KG1 (cell line): ENCODE measurements around the gene ACTN1.

ENCODE experiments used
- DNase-seq: peaks from one replicate; lab custom pipeline; 2025; lab: John Stamatoyannopoulos, UW

Gene ACTN1

DNA sequence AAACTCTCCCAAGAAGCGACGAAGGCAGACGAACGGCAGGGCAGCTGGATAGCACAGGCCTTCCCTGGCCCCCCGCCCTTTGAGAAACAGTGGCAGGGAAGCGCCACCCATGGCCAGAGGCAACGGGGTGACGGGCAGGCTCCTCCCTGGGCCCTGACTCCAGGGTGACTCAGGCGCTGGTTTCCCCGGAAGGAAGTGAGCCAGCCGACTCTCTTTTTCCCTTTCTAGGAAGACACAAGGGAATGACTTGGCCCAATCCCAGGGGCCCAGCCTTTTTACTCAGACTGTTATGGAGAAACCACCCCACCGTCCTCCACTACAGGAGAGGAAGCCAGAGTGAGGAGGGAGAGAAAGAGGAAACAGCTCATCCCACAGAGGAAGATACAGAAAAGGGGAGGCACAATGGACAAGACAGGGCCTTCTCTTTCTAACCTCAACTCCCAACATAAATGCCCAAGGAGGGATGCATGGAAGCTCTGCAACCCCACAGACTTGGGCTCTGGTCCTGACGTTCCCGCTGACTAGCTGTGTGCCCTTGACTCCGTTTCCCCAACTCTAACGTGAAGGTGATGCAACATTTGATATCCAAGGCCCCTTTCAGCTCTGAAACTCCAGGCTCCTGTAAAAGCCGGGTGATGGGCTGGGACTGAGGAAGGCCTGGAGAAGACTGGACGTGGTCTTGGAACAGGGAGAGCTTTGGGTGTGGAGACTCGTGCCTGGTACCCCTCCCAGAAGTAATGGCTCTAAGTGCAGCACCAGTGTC is 27.9 kb downstream of the ACTN1 start:
- no peak for DNase-seq

- no peak for DNase-seq
Measured at GRCh38 chr14:68950111-68950510, 29.0 kb downstream of the ACTN1 start.

DNA sequence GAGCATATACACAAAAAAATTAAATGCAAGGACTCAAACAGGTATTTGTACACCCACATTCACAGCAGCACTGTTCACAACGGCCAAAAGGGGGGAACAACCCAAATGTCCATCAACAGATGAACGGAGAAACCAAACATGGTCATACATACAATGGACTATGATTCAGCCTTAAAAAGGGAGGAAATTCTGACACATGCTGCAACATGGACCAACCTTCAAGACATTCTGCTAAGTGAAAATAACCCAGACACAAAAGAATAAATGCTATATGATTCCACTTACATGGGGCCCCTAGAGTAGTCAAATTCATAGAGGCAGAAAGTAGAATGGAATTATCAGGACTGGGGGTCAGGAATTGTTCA is 29.5 kb downstream of the ACTN1 start:
- DNase-seq = no peak

DNA sequence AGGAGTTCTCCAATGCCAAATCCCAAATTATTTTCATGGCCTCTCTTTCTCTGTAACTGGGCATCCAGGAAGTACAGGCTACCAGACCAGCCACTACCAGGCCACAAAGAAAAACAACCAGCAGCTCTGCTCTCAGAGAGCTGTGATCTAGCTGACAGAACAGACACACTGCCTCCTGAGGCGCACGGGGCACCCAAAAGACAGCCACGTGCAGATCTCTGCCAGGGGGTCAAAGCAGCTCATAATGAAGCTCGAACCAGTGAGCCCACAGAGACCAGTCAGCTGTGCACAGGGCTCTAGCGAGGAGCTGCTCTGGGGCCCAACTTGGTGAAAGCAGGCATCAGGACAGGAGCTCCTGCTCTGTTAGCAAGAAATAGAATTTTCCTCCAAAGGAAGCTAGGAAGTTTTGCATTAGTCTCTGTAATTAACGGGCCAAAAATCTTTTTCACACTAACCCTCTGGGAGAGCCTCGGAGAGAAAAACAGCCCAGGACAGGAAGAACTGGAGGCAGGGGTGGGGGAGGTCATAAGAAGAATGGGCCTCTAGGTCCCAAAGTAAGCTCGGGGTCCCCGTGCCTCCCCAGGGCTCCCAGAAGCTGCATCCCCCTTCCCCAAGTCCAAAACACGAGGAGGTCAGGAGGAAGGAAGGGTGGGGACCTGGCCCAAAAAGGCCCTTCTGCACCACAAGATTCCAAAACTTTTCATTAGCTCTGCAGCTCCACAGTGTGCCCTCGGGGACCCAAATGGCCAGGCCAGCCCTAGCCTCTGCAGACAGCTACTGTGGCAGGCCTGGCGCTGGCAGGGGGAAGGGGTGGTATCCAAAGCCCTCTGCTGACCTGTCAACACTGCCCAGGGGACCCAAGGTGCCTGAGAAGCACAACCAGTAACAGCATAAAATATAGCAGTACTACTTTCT is 30.2 kb downstream of the ACTN1 start:
- no peak for DNase-seq

DNA sequence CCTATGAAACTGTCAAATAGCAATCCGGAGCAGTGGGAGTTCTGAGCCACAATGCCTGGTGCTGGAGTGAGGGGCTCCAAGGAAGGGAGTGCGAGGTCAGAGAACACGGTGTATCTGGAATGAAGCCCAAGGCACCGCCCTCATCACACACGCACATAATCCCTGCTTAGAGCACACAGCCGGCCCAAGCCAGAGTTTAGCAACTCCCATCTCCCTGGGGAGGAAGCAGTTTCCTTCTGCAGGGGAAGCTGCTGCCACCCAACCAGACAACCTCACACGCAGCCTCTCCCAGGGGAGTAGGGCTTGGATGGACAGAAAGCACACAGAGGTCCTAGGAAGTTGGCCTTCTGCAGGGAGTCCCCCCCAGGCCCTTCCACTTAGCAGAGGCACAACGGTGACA is 31.3 kb downstream of the ACTN1 start:
- no peak for DNase-seq

DNA sequence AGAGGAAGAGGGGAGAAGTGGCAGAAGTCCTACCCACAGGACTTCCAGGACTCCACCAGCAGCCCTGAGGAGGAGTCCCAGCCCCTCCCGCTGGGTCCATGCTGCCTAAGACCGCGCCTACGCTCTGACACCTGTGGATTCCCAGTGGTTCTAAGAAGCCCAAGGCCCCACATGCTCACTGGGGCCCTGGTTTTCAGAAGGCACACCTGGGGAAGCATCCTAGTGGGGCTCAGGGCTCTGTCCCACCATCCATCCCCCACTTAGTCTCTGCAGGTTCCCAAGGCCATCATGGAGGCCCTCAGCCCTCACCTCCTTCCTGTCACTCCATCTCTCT is 32.6 kb downstream of the ACTN1 start:
- no peak for DNase-seq

GRCh38 chr14:68945585-68946488 is 33.3 kb downstream of the ACTN1 start:
- no peak for DNase-seq

DNA sequence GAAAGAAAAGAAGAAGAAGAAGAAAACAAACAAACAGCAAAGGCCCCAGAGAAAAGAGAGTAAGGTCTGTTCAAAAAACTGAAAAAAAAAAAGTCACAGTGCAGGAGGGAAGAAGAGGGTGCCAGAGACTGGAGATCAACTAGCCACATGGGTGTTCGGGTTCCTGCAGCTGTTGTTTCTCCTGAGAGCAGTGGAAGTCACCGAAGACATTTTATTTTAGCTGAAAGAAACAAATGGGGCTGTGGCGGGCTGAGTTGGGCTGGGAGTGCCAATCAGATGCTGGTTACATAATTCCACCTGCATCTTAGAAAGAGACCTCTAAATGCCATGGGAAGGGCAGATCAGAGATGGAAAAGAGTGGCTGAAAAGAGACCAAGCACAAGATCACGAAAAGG is 33.9 kb downstream of the ACTN1 start:
- DNase-seq = no peak

DNA sequence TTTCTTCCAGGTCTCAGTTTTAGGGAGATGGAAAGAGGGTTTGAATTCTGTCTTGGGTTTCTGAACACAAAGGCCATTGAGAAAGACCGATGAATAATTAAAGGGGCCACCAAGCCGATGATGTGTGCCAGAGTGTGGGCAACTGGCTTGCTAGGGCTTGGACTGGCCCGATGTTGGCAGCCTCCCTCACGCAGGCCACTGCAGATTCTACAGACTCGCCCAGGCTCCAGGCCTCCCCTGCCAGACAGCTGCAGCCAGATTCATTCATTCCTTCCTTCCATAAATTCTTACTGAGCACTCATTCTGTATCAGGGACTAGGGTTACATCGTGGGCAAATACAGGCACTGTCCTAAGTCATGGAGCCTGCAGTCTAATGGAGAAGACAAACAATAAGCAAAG is 34.9 kb downstream of the ACTN1 start:
- DNase-seq = no peak

DNA sequence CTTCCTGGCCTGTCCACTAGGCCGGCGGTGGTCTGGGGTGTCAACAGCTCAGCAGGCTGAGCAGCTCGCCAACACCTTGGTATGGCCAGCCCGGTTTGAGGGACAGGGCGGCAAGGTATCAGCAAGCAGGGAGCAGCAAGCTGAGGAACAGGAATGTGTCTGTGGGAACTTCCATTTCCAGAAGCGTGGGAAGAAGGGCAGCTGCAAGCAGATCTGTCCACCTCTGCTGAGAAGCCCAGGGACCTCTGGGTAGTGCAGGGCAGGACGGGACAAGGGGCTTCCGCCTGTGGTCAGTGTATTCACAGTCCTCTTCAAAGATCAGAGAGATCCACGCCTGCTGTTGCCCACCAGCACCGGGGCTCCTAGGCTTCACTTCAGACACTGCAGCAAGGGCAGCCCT is 36.0 kb downstream of the ACTN1 start:
- no peak for DNase-seq

- no peak for DNase-seq
Measured at GRCh38 chr14:68942296-68943035, 36.6 kb downstream of the ACTN1 start.

GRCh38 chr14:68941820-68942219 is 37.3 kb downstream of the ACTN1 start:
- no peak for DNase-seq

DNA sequence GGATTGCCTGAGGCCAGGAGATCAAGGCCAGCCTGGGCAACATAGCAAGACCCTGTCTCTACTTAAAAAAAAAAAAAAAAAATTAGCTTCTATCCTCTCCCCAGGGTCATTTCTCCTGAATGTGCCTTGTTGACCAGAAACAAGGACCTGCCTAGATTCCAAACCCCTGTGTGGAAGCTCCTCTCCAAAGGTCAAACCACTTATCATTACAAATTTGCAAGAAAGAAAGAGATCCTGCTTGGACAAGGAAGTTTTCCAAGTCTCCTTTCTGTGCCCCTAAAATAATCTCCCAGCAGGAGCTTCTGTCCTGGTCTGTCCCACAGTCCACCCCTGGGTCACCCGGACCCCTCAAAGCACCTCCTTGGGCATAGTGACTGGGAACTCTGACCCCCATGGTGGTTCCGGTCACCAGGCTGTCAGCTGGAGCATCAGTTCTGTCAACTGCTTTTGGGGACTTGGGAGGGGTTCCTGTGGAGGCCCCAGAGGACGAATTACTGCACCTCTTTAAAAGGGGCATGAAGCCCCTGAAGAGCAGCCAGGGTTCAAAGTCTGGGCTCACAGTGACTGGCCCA is 38.4 kb downstream of the ACTN1 start:
- DNase-seq = no peak

GRCh38 chr14:68939893-68940613 is 39.0 kb downstream of the ACTN1 start:
- DNase-seq = no peak

DNA sequence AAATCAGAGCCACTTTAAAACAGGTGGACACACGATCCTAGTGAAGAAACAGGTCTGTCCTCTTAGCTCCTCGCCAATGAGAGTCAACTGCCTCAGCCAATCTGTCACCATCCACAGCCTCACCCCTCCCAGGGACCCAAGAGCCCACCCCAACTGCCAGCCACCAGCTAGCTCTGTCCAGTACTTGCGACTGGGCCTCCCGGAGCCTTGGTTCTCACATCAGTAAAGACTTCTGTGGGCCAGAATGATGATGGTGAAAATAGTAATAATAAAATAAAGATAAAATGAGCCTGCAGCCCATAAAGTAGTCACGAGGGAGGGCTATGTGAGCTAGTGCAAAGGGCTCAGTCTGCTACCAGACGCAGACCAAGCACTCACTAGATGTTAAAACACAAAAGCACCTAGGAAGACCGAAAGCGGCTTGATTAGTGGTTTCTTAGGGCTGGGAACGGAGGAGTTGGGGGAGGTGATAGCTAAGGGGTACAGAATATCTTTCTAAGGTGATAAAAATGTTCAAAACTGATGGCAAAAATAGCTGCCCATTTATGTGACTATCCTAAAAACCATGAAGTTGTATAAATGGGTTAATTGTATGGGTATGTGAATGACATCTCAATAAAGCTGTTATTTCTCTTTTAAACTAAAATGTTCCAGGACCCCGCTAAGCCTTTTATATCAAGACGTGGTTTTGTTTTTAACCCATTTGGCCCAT is 39.8 kb downstream of the ACTN1 start:
- DNase-seq = no peak

DNA sequence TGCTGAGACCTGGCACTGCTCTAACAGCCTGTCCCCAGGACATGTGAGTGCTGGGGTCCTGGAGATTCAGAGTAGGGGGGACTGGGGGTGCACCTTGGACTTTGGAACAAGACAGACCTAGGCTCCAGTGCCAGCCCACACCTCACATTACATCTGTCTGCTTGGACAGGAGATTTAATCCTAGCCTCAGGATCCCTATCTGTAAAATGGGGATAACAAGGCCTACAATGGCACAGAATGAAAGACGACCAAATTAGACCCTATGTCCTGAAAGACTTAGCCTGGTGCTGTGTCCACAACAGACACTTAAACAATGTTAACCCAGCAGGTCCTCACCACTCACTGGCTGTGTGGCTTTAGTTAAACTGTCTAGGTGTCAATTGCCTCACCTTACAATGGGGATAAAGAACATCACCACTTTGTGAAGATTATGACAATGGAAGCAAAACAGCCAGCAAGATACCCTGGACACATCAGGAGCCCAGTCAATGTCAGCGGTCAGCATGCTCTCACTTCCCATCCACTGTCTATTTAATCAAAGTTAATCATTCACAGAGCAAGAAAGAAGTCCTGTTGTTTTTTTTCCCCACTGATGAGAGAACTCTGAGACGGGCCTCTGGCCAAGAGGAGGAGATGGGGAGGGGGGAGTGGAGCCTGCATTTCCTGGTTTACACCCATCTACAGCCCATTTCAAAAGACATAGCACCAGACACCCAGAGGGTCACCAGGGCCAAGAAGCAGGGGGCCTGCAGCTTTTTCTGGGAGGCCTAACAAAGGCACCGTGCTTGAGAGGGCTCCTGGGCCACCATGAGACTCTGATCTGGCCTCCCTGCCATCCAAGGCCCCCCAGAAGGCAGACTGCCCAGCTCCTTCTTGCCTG is 40.6 kb downstream of the ACTN1 start:
- DNase-seq = no peak

- no peak for DNase-seq
Measured at GRCh38 chr14:68937471-68938270, 41.4 kb downstream of the ACTN1 start.

DNA sequence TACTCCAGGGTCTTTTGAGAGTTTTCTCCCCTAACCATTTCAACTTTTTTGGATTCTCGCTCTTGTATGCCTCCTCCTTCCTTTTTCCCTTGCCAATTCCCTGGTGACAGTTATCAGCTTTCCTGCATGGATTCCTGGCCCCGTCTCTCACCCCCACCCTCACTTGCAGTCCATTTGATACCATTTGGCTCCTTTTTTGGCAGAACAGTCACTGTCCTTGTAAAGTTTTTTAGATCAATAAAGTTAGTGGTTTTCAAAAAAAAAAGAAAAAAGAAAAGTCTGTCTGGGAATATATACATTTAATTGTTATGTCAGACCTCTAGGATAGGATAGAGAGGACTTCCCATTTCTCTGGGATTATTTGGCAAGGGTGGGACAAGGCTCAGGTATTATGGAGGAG is 42.1 kb downstream of the ACTN1 start:
- DNase-seq = no peak
